K562 (cell line): Measurements from ENCODE around the gene YPEL2. TPM values are rescaled to one million over a fixed set of nuclear protein-coding genes. Genes with fewer than 3 reads are reported as not detected.
A peak's percentile ranks its signal among the peaks of the same experiment; 100 is the strongest.

Experiments used
- CBX5 ChIP-seq: IDR thresholded peaks from 2 replicates; pipeline ENCODE4 v1.6.1; 2014; ENCODE audit warnings: low read depth, borderline replicate concordance
- FOXK2 ChIP-seq, 2 experiments: fragments of 450-650 bp; IDR thresholded peaks in 1 of 2; conservative IDR thresholded peaks in 1 of 2; 2 replicates each; pipeline ENCODE4 v1.6.1; 2016; ENCODE audit warnings: low read depth in 2 of 2, mild to moderate bottlenecking in 1 of 2
- FOXP1 ChIP-seq: sonication (generic); formaldehyde crosslinking; IDR thresholded peaks from 2 replicates; pipeline ENCODE4 v1.8.0; 2022; ENCODE audit warnings: mild to moderate bottlenecking, missing genetic modification reagents
- HMG20A ChIP-seq: fragments of 450-650 bp; formaldehyde crosslinking; conservative IDR thresholded peaks from 2 replicates; pipeline ENCODE4 v1.4.0; 2020; ENCODE audit warnings: mild to moderate bottlenecking, mixed read lengths
- PCBP1 ChIP-seq: fragments of 200-400 bp; formaldehyde crosslinking; IDR thresholded peaks from 2 replicates; pipeline ENCODE4 v1.6.1; 2018; ENCODE audit warnings: mild to moderate bottlenecking, low read depth, low read length; ENCODE audit not compliant: poor library complexity, severe bottlenecking
- RHOXF2B ChIP-seq: fragments of 250-450 bp; sonication (Bioruptor Pico); conservative IDR thresholded peaks from 2 replicates; pipeline ENCODE4 v1.5.1; 2021
- SAP30 ChIP-seq: fragments of 200-600 bp; sonication (generic); IDR thresholded peaks from 2 replicates; pipeline ENCODE4 v1.6.1; 2012; ENCODE audit warnings: borderline replicate concordance, low read depth, mild to moderate bottlenecking, moderate library complexity, low read length, control low read depth, inconsistent platforms; ENCODE audit not compliant: insufficient read depth, poor library complexity, severe bottlenecking
- SP1 ChIP-seq: sonication (generic); formaldehyde crosslinking; IDR thresholded peaks from 2 replicates; pipeline ENCODE4 v1.8.1; 2022; ENCODE audit warnings: mild to moderate bottlenecking, missing genetic modification reagents
- SRF ChIP-seq, 2 experiments: fragments of 250-450, 450-650 bp in 1 of 2; sonication (Bioruptor Pico) in 1 of 2; sonication (generic) in 1 of 2; formaldehyde crosslinking; IDR thresholded peaks; 2 replicates each; pipeline versions ENCODE4 v1.5.0 to v1.5.1; 2020 to 2022; ENCODE audit warnings: mild to moderate bottlenecking in 1 of 2, missing genetic modification reagents in 1 of 2
- TARDBP ChIP-seq: fragments of 450-650 bp; IDR thresholded peaks from 2 replicates; pipeline ENCODE4 v1.6.1; 2016
- UBTF ChIP-seq, 2 experiments: IDR thresholded peaks; 2 replicates each; pipeline ENCODE4 v1.6.1; 2012; ENCODE audit warnings: improper control_type of control experiment in 2 of 2, low read depth in 2 of 2, low read length in 2 of 2, borderline replicate concordance in 1 of 2
- ZBTB11 ChIP-seq, 3 experiments: fragments of 200-800 bp in 1 of 3; fragments of 250-450 bp in 1 of 3; fragments of 450-650 bp in 1 of 3; sonication (Bioruptor Pico) in 1 of 3; sonication (Bioruptor generic) in 1 of 3; formaldehyde crosslinking in 1 of 3; IDR thresholded peaks; 2 replicates each; pipeline versions ENCODE4 v1.6.1 to v1.8.0; 2016 to 2022; ENCODE audit warnings: mild to moderate bottlenecking in 2 of 3, missing genetic modification characterization in 2 of 3, missing compliant biosample characterization in 1 of 3, moderate library complexity in 1 of 3
- ZNF282 ChIP-seq: sonication (generic); formaldehyde crosslinking; IDR thresholded peaks from 2 replicates; pipeline ENCODE4 v1.8.1; 2023; ENCODE audit warnings: missing genetic modification reagents
- ZNF584 ChIP-seq: fragments of 200-800 bp; sonication (Bioruptor generic); IDR thresholded peaks from 2 replicates; pipeline ENCODE4 v1.6.1; 2016; ENCODE audit warnings: low read depth, mild to moderate bottlenecking, missing genetic modification characterization, missing compliant biosample characterization
- ZSCAN32 ChIP-seq: fragments of 450-650 bp; formaldehyde crosslinking; IDR thresholded peaks from 2 replicates; pipeline ENCODE4 v1.4.0; 2020; ENCODE audit warnings: mild to moderate bottlenecking, moderate library complexity
- polyA plus RNA-seq, 8 experiments: library from polyadenylated mRNA; depleted of rRNA in 4 of 8; stranded (reverse) in 5 of 8; unstranded in 3 of 8; fragments of >200 nt; fragmentation: Nextera tagmentation in 2 of 8; fragmentation: Illumina TruSeq in 1 of 8; extraction: Ambion mirVana in 2 of 8; extraction: Trizol in 1 of 8; gene quantifications; 2 replicates each; pipeline versions ENCODE4 v1.2.1 to v1.2.3, GENCODE V29; 2011 to 2014; ENCODE audit warnings: inconsistent platforms in 1 of 8, missing spikeins in 1 of 8
- total RNA-seq, 7 experiments: library from RNA; depleted of rRNA in 6 of 7; stranded (reverse); fragments of >200 nt in 6 of 7; fragmentation: Illumina TruSeq in 2 of 7; extraction: Trizol in 2 of 7; gene quantifications; 2 replicates each; pipeline versions ENCODE4 v1.2.1 to v1.2.3, GENCODE V29; 2011 to 2021; ENCODE audit warnings: low replicate concordance in 1 of 7

Gene YPEL2
- total and polyA plus RNA-seq, 9 of the 15 experiments (the other 6 are each of a cell fraction or from before 2014, with no cell fraction given) = 0.11 to 2.4 (median 0.47) TPM

- no peak; a peak in 1 of 6 replicates for TF ChIP-seq ZBTB11 (CRISPR knock-in tag; IDR thresholded peaks at IDR 0.05)
- no peak for TF ChIP-seq ZSCAN32 (CRISPR knock-in tag)
- TF ChIP-seq TARDBP = 0 out of 2 replicates have a peak, but pooled peaks have one; percentile 56
- 0 out of 2 replicates have a peak, but pooled peaks have one; percentile 26 for TF ChIP-seq ZNF282
- TF ChIP-seq FOXK2 (conservative IDR thresholded peaks at IDR 0.05 in 1 of 2, IDR thresholded peaks at IDR 0.05 in 1 of 2; ENCODE audit: low read depth in 2 of 2) = peak; percentile 68 to 69; a peak in 3 of 4 replicates
- no peak for TF ChIP-seq PCBP1
- TF ChIP-seq FOXP1 = peak; percentile 78; the same call in 1 of the 2 replicates
- TF ChIP-seq SRF (CRISPR knock-in tag; IDR thresholded peaks at IDR 0.05) = no peak
- TF ChIP-seq SAP30 = peak; percentile 87
- TF ChIP-seq CBX5 = no peak
- TF ChIP-seq ZNF584 (CRISPR knock-in tag) = no peak
- no peak for TF ChIP-seq SP1 (CRISPR knock-in tag)
- no peak for TF ChIP-seq HMG20A
- TF ChIP-seq RHOXF2B (CRISPR knock-in tag) = no peak
- peak in 1 of 2 experiments; percentile 61; a peak in 2 of 4 replicates for TF ChIP-seq UBTF (IDR thresholded peaks at IDR 0.05; ENCODE audit: borderline replicate concordance in 1 of 2, low read depth in 2 of 2, low read length in 2 of 2)
Observed at GRCh38 chr17:59331129-59331928, at the start of gene YPEL2 (continued).
